ENCODE results near the gene SVBP.

Gene SVBP

DNA sequence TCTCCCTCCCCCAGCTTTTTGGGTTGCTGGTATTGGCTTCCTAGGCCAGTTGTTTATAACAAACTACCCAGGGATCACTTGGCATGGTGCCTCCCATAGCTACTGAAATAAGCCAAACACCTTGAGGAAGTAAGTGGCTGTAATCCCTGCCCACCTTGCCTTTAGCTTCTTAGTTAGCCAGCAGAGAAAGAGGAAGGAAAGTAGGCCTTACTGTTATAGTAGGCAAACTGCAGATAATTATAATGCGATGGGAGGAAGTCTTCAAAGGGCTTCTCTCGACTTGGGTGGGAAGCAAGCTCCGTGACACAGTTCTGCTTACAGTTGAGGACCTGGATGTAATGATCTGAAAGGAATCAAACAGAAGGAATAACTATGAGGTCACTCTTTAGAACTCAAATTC lies 58.6 kb downstream of the SVBP start:
- Histone ChIP-seq H3K27ac (ENCODE audit: insufficient read depth in 1 of 2, low read depth in 1 of 2, low read length in 2 of 2, poor library complexity in 1 of 2, severe bottlenecking in 2 of 2) (peak overlapping the region in 1 of 2 experiments; percentile 47), H3K27me3 (replicated peaks in 2 of 5; ENCODE audit: control insufficient read depth in 4 of 5, insufficient read depth in 5 of 5, low read length in 4 of 5) (no peaks in the 10 kb centered on the region), H3K4me1 (ENCODE audit: control extremely low read depth in 1 of 4, control insufficient read depth in 4 of 4, insufficient read depth in 4 of 4, low read length in 3 of 4) (peaks cover 0 to 24% (median 15%) of the 10 kb centered on the region in 4 experiments), H3K4me3 (ENCODE audit: control insufficient read depth in 1 of 7, extremely low read depth in 1 of 7, insufficient read depth in 4 of 7, low read depth in 2 of 7, low read length in 6 of 7) (no peak overlapping the region), H3K36me3 (ENCODE audit: control insufficient read depth in 4 of 4, insufficient read depth in 4 of 4, low read length in 3 of 4) (peaks cover 12 to 61% (median 43%) of the 10 kb centered on the region in 4 experiments), H3K9me3 (ENCODE audit: control extremely low read depth in 1 of 5, control insufficient read depth in 4 of 5, insufficient read depth in 2 of 5, low read depth in 1 of 5, low read length in 4 of 5) (no peaks in the 10 kb centered on the region)
- ChIA-PET POLR2A (no interaction called here), CTCF (interaction anchor here (0.6 to 4.7 kb wide), 6 partner anchors 13 to 180 kb away, joined by 3 to 26 read pairs (median 5); partner anchors contain the start of gene CLDN19)
- WGBS (ENCODE audit: insufficient coverage): 24% methylated on average over 3 of the region's 3 CpGs
- DNase-seq: peak in 2 of 3 donors; percentile 55 to 61

DNA sequence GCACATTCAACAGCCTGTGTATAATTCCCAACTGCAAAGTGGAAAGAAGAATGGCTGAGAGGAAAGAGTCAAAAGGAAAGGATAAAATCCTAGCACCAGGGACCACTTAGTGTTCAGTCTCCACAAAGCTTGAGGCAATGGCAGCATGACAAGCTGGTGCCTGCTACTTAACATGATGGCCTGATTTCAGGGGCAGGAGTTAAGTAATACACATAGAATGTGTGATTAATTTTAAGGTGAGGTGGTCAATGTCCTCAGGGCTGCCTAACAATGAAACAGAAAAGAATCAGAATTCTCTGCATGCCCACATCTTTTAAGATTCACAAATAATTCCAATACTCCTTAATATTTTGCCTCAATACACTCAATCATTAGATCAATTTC lies 59.3 kb downstream of the SVBP start:
- Histone ChIP-seq H3K27me3 (replicated peaks in 2 of 5; ENCODE audit: control insufficient read depth in 4 of 5, insufficient read depth in 5 of 5, low read length in 4 of 5) (no peaks in the 10 kb centered on the region), H3K9me3 (ENCODE audit: control extremely low read depth in 1 of 5, control insufficient read depth in 4 of 5, insufficient read depth in 2 of 5, low read depth in 1 of 5, low read length in 4 of 5) (no peaks in the 10 kb centered on the region), H3K36me3 (ENCODE audit: control insufficient read depth in 4 of 4, insufficient read depth in 4 of 4, low read length in 3 of 4) (peaks cover 12 to 69% (median 46%) of the 10 kb centered on the region in 4 experiments), H3K4me3 (ENCODE audit: control insufficient read depth in 1 of 7, extremely low read depth in 1 of 7, insufficient read depth in 4 of 7, low read depth in 2 of 7, low read length in 6 of 7) (no peak overlapping the region), H3K4me1 (ENCODE audit: control extremely low read depth in 1 of 4, control insufficient read depth in 4 of 4, insufficient read depth in 4 of 4, low read length in 3 of 4) (peaks cover 0 to 23% (median 15%) of the 10 kb centered on the region in 4 experiments), H3K27ac (ENCODE audit: insufficient read depth in 1 of 2, low read depth in 1 of 2, low read length in 2 of 2, poor library complexity in 1 of 2, severe bottlenecking in 2 of 2) (no peak overlapping the region)
- POLR2A ChIA-PET: no interaction called here
- no peak for DNase-seq
- CTCF ChIA-PET: interaction anchor here (1.0 to 4.7 kb wide), 7 partner anchors 9 to 179 kb away, joined by 3 to 26 read pairs (median 6); partner anchors contain the start of genes C1orf50, CLDN19 and P3H1
